Cardiac septum (tissue), 1 donor: ENCODE data around the gene RBFA. TPM values are rescaled to one million over a fixed set of nuclear protein-coding genes. Genes with fewer than 3 reads are reported as not detected.

Experiments used
- DNase-seq: peaks from one replicate; pipeline ENCODE4 v3.0.0-alpha.2; 2020; ENCODE audit warnings: low spot score
- intact Hi-C: fragments of 100-400 bp; cut with DNase I; formaldehyde crosslinking; loops from one replicate; pipeline ENCODE4 v1.14.0; 2022
- total RNA-seq: library from RNA; stranded (reverse); fragmentation: NEBNext Ultra II Directional; extraction: Animal tissue kit (Norgen Biotek cat#: 25700); gene quantifications from one replicate; pipeline ENCODE4 v1.2.1, GENCODE V29; 2021
- donor health status: DM: no; HTN: no; CAD: no.

RBFA gene
- total RNA-seq, 1 donor from 2014 or later, result 24.4 TPM

- intact Hi-C loops, result no loop called here
- DNase-seq, result no peak
These were observed 33.1 kb downstream of the RBFA start for GRCh38 chr18:80067321-80067720.

GRCh38 chr18:80067897-80068296 lies 33.7 kb downstream of the RBFA start:
- no peak for DNase-seq
- intact Hi-C loops, result no loop called here

GRCh38 chr18:80068571-80069272 lies 34.5 kb downstream of the RBFA start:
- DNase-seq, result no peak
- intact Hi-C loops, result no loop called here

GRCh38 chr18:80070825-80071224 lies 36.6 kb downstream of the RBFA start:
- intact Hi-C loops, result no loop called here
- no peak for DNase-seq

GRCh38 chr18:80074183-80074582 lies 39.9 kb downstream of the RBFA start:
- intact Hi-C loops, result no loop called here
- no peak for DNase-seq

- no peak for DNase-seq
- intact Hi-C loops, result no loop called here
These were observed 40.5 kb downstream of the RBFA start for GRCh38 chr18:80074697-80075096.

GRCh38 chr18:80075940-80076339 lies 41.7 kb downstream of the RBFA start:
- intact Hi-C loops, result no loop called here
- DNase-seq, result no peak

- no peak for DNase-seq
- intact Hi-C loops, result no loop called here
These were observed 42.1 kb downstream of the RBFA start for GRCh38 chr18:80076379-80076778.

- no peak for DNase-seq
- intact Hi-C loops, result no loop called here
These were observed 43.6 kb downstream of the RBFA start for GRCh38 chr18:80077873-80078272.

Other genes starting within 250 kb of the RBFA start
- 0.32 TPM for gene KCNG2, start 236.5 kb upstream of the RBFA start, total RNA-seq
- 23.5 TPM for gene SLC66A2, start 82.8 kb upstream of the RBFA start, total RNA-seq
- gene HSBP1L1, start 69.8 kb upstream of the RBFA start, total RNA-seq, result 7.9 TPM
- gene TXNL4A, start 45.9 kb upstream of the RBFA start, total RNA-seq, result 96.5 TPM
- gene ADNP2, start 74.8 kb downstream of the RBFA start, total RNA-seq, result 11.8 TPM
- 1.3 TPM for gene PARD6G, start 213.1 kb downstream of the RBFA start, total RNA-seq